Mammary epithelial cell (primary cell): Measurements from ENCODE around the gene NOP58.

Source experiments
- CTCF ChIP-seq, 2 donors: IDR thresholded peaks in 1 of 2; conservative IDR thresholded peaks in 1 of 2; 2 replicates each; pipeline ENCODE4 v1.5.1; 2011 to 2012; ENCODE audit warnings: inconsistent platforms in 2 of 2, low read length in 2 of 2, mild to moderate bottlenecking in 2 of 2, control low read depth in 1 of 2, low read depth in 1 of 2; ENCODE audit not compliant: insufficient read depth in 1 of 2; ENCODE audit errors: extremely low read depth in 1 of 2
- EZH2 ChIP-seq: IDR thresholded peaks from 2 replicates; pipeline ENCODE4 v1.6.1; 2012; ENCODE audit warnings: low read length, inconsistent platforms, borderline replicate concordance

- TF ChIP-seq CTCF (conservative IDR thresholded peaks at IDR 0.05 in 1 of 2, IDR thresholded peaks at IDR 0.05 in 1 of 2; ENCODE audit: extremely low read depth in 1 of 2, insufficient read depth in 1 of 2, low read depth in 1 of 2, low read length in 2 of 2), result no peak
- TF ChIP-seq EZH2, result no peak
Measured at GRCh38 chr2:202299712-202300111, 34.1 kb downstream of the NOP58 start.
